K562 (cell line): ENCODE data around the gene MRM2. TPM values are rescaled to one million over a fixed set of nuclear protein-coding genes. Genes with fewer than 3 reads are reported as not detected.

Source experiments
- ATAC-seq: fragments of 200-7000 bp; cut with Tn5 transposase; 3 replicates; pipeline ENCODE4 v1.9.1; 2020; ENCODE audit warnings: moderate library complexity
- BruUV-seq: library from RNA; stranded (reverse); fragments of 400-500 nt; replicated peaks from 2 replicates; lab custom pipeline; 2021; lab: Mats Ljungman, UMichigan
- CTCF ChIA-PET: fragments of 300-600 bp; formaldehyde crosslinking; extraction: SDS; loops from one replicate; lab custom pipeline; 2021; ENCODE audit warnings: low intra/inter-chr PET ratio; lab: Yijun Ruan, JAX
- POLR2A ChIA-PET: fragments of 300-600, 350-650 bp; sonication (Branson Sonifier 250); formaldehyde crosslinking; extraction: SDS; loops from one replicate; lab custom pipeline; 2021; ENCODE audit warnings: antibody characterized with exemption, inconsistent platforms; lab: Yijun Ruan, JAX
- DNase-seq, 4 experiments: peaks; one replicate each; pipeline versions ENCODE4 v3.0.0 to v3.0.0-alpha.2; 2011 to 2018; ENCODE audit warnings: low spot score in 3 of 4, mixed read lengths in 3 of 4; ENCODE audit errors: extremely low read depth in 1 of 4
- FAIRE-seq: peaks from 2 replicates; lab custom pipeline; 2011; peaks lifted over from hg19 to GRCh38; lab: Jason Lieb, UNC
- H2AFZ ChIP-seq: 2 replicates; pipeline ENCODE4 v1.6.0; 2011; ENCODE audit warnings: low read depth, low read length, control low read depth, inconsistent platforms
- H3K27ac ChIP-seq: fragments of 200-600 bp; 3 replicates; pipeline ENCODE4 v1.8.0; 2011; ENCODE audit warnings: low read depth, mild to moderate bottlenecking, control low read depth, inconsistent platforms, low read length, moderate library complexity, mixed read lengths; ENCODE audit errors: extremely low read depth
- H3K27me3 ChIP-seq, 2 experiments: fragments of 300-600 bp in 1 of 2; 2 replicates in 1 of 2; 3 replicates in 1 of 2; pipeline versions ENCODE4 v1.6.0 to v1.8.0; 2011; ENCODE audit warnings: inconsistent platforms in 2 of 2, low read length in 2 of 2, mild to moderate bottlenecking in 1 of 2, mixed read lengths in 1 of 2, moderate library complexity in 1 of 2; ENCODE audit not compliant: control insufficient read depth in 2 of 2, insufficient read depth in 2 of 2
- H3K36me3 ChIP-seq: fragments of 300-600 bp; 3 replicates; pipeline ENCODE4 v1.8.0; 2011; ENCODE audit warnings: mild to moderate bottlenecking, low read length, inconsistent platforms; ENCODE audit not compliant: control insufficient read depth, insufficient read depth
- H3K4me1 ChIP-seq, 2 experiments: fragments of 200-600 bp in 1 of 2; replicated peaks in 1 of 2; 2 replicates in 1 of 2; 3 replicates in 1 of 2; pipeline versions ENCODE4 v1.5.1 to v1.8.0; 2011; ENCODE audit warnings: inconsistent platforms in 2 of 2, low read length in 2 of 2, mild to moderate bottlenecking in 1 of 2, mixed read lengths in 1 of 2, moderate library complexity in 1 of 2; ENCODE audit not compliant: control insufficient read depth in 2 of 2, insufficient read depth in 2 of 2
- H3K4me2 ChIP-seq: 2 replicates; pipeline ENCODE4 v1.6.1; 2011; ENCODE audit warnings: low read length, control low read depth, inconsistent platforms, mixed read lengths; ENCODE audit not compliant: insufficient read depth
- H3K4me3 ChIP-seq: fragments of 200-600 bp; sonication (generic), shearing (Covaris generic); 2 replicates; pipeline ENCODE4 v1.5.1; 2016; ENCODE audit warnings: control low read depth, inconsistent platforms
- H3K79me2 ChIP-seq: fragments of 200-600 bp; 3 replicates; pipeline ENCODE4 v1.8.0; 2011; ENCODE audit warnings: low read length, inconsistent platforms; ENCODE audit not compliant: control insufficient read depth, insufficient read depth
- H3K9ac ChIP-seq, 2 experiments: 2 replicates each; pipeline versions ENCODE4 v1.6.0 to v1.6.1; 2011; ENCODE audit warnings: low read depth in 2 of 2, low read length in 2 of 2, control low read depth in 1 of 2, inconsistent platforms in 1 of 2, mild to moderate bottlenecking in 1 of 2, mixed read lengths in 1 of 2; ENCODE audit not compliant: insufficient read depth in 1 of 2
- H3K9me1 ChIP-seq: one replicate; pipeline ENCODE4 v1.6.0; 2011; ENCODE audit warnings: inconsistent platforms, mild to moderate bottlenecking, low read length, moderate library complexity; ENCODE audit not compliant: control insufficient read depth, insufficient read depth
- H3K9me3 ChIP-seq: replicated peaks from 2 replicates; pipeline ENCODE4 v1.5.1; 2011; ENCODE audit warnings: low read depth, low read length, inconsistent platforms; ENCODE audit not compliant: control insufficient read depth, insufficient read depth
- H4K20me1 ChIP-seq: replicated peaks from 2 replicates; pipeline ENCODE4 v1.6.1; 2011; ENCODE audit warnings: low read length, inconsistent platforms, mixed read lengths; ENCODE audit not compliant: control insufficient read depth, insufficient read depth
- ADNP ChIP-seq: fragments of 200-800 bp; sonication (Bioruptor generic); IDR thresholded peaks from 2 replicates; pipeline ENCODE4 v1.6.1; 2016; ENCODE audit warnings: missing genetic modification characterization, missing compliant biosample characterization
- POLR2G ChIP-seq: fragments of 200-400 bp; formaldehyde crosslinking; IDR thresholded peaks from 2 replicates; pipeline ENCODE4 v1.6.1; 2017; ENCODE audit warnings: low read depth, mild to moderate bottlenecking, antibody characterized with exemption, low read length, moderate library complexity
- WGBS: fragments of 100-300 bp; shearing (Covaris generic); methylation state at CpG from one replicate; pipeline ENCODE4 v1.1.6; 2016; ENCODE audit warnings: low coverage, mixed read lengths; ENCODE audit not compliant: insufficient coverage; ENCODE audit errors: missing lambda C conversion rate; 5-methylcytosine and 5-hydroxymethylcytosine counted together
- in situ Hi-C: fragments of 300-500 bp; cut with MboI; formaldehyde crosslinking; loops from 4 replicates; pipeline ENCODE4 v1.15.0; 2018; ENCODE audit warnings: inconsistent platforms, mixed read lengths
- intact Hi-C: fragments of 100-400 bp; cut with micrococcal nuclease; formaldehyde crosslinking; loops from 2 replicates; pipeline ENCODE4 v1.14.2; 2022
- polyA plus RNA-seq, 8 experiments: library from polyadenylated mRNA; depleted of rRNA in 4 of 8; stranded (reverse) in 5 of 8; unstranded in 3 of 8; fragments of >200 nt; fragmentation: Nextera tagmentation in 2 of 8; fragmentation: Illumina TruSeq in 1 of 8; extraction: Ambion mirVana in 2 of 8; extraction: Trizol in 1 of 8; gene quantifications; 2 replicates each; pipeline versions ENCODE4 v1.2.1 to v1.2.3, GENCODE V29; 2011 to 2014; ENCODE audit warnings: inconsistent platforms in 1 of 8, missing spikeins in 1 of 8
- total RNA-seq, 7 experiments: library from RNA; depleted of rRNA in 6 of 7; stranded (reverse); fragments of >200 nt in 6 of 7; fragmentation: Illumina TruSeq in 2 of 7; extraction: Trizol in 2 of 7; gene quantifications; 2 replicates each; pipeline versions ENCODE4 v1.2.1 to v1.2.3, GENCODE V29; 2011 to 2021; ENCODE audit warnings: low replicate concordance in 1 of 7

The MRM2 gene
- total and polyA plus RNA-seq, 9 of the 15 experiments (the other 6 are each of a cell fraction or from before 2014, with no cell fraction given) = 32.4 to 116 (median 50.5) TPM

GRCh38 chr7:2245883-2246675, 4.1 kb upstream of the MRM2 start:
- in situ Hi-C loops = loop anchor here (5.0 kb wide), 1 partner anchor 101 kb away; no protein-coding TSS in a partner anchor
- H4K20me1 ChIP-seq = no peaks in the 10 kb centered on the region
- no peak for ATAC-seq
- 84% methylated on average over 18 of the region's 22 CpGs for WGBS
- no peak overlapping the region for H3K27ac ChIP-seq
- POLR2A ChIA-PET = interaction anchor here (1.7 kb wide), 1 partner anchor 13 kb away, joined by 5 read pairs; the partner anchor contains the start of gene MAD1L1
- no peaks in the 10 kb centered on the region for H3K9me3 ChIP-seq
- intact Hi-C loops = no loop called here
- no peak overlapping the region for H2AFZ ChIP-seq
- peaks cover 24% of the 10 kb centered on the region for H3K79me2 ChIP-seq
- DNase-seq = no peak
- H3K4me3 ChIP-seq = no peak overlapping the region
- FAIRE-seq = no peak
- H3K4me1 ChIP-seq = peaks cover 17 to 59% of the 10 kb centered on the region in 2 experiments; a peak in 3 of 5 replicates
- CTCF ChIA-PET = interaction anchor here (0.9 kb wide), 1 partner anchor 102 kb away, joined by 4 read pairs; no protein-coding TSS in a partner anchor
- TF ChIP-seq ADNP (no peak), POLR2G (peak; percentile 40; the same call in 1 of the 2 replicates)
- peaks cover 19% of the 10 kb centered on the region; the same call in 1 of the 3 replicates for H3K36me3 ChIP-seq
- no peak overlapping the region for H3K4me2 ChIP-seq
- H3K9me1 ChIP-seq = no peaks in the 10 kb centered on the region
- H3K9ac ChIP-seq = peak overlapping the region in 1 of 2 experiments; percentile 1; a peak in 1 of 4 replicates
- no peaks in the 10 kb centered on the region for H3K27me3 ChIP-seq
- BruUV-seq = no TSS peak
